Raji (cell line): ENCODE data around the gene GATAD1.
"Not testable (repeated sequence)": the region's sequence is repeated elsewhere in the genome, so short reads cannot be mapped to it uniquely, and the experiment has no call there.

Experiments
- POLR2A ChIP-seq: IDR thresholded peaks from 2 replicates; pipeline ENCODE4 v1.6.1; 2011; ENCODE audit warnings: low read depth, low read length, control low read depth; ENCODE audit not compliant: insufficient read depth

GATAD1 gene

DNA sequence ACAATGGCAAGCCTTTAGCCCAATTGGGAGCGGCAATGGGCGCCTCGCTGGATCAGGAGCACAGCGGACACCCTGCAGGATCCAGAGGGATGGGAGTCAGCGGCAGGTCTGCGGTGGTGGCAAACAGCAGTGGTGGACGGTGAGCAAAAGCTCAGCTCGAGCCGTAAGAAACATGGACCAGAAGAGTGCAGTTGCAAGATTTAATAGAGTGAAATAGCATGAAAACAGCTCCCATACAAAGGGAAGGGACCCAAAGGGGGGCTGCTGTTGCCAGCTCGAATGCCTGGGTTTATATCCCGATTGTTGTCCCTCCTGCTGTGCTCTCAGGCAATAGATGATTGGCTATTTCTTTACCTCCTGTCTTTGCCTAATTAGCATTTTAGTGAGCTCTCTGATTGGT lies 30.4 kb downstream of the GATAD1 start, which contains the start of gene ERVW-1:
ERVW-1 (minus strand) TSS at position 266 of the 400 bp plus-strand sequence. CDS start 7,565 bp downstream, outside the sequence.
- not testable (repeated sequence) for TF ChIP-seq POLR2A

DNA sequence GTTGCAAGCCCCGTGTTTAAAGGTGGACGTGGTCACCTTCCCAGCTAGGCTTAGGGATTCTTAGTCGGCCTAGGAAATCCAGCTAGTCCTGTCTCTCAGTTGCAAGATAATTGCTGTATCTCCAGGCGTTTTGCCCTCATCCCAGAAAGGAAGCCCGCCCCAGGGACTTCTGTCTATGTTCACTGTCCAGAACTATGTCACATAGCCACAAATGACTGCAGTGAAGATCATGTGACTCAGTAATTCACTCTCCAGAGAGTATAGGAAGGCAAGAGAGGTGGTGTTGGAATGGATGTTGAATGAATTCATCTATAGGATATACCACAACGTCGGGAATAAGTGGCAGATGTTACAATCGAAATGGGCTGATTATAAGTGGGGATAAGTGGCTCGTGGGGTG lies 30.8 kb downstream of the GATAD1 start:
- no peak for TF ChIP-seq POLR2A

DNA sequence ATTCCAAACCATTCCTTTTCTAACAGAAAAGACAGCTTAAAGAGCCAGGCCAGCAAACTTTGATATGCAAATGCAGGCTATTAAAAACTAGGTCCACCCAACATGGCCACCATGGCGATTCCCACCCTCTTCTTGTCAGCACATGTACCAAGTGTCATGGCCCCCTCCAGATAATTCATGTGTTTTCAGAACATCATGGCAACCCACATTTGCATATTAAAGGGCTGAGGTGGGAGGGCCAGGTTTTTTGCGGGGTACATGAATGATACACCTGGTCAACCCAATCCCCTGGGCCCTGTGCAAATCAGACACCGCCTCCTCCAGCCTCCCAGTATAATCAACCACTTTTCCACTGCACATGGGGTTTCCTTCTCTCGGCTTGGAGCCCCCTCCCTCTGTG lies 31.4 kb downstream of the GATAD1 start:
- no peak for TF ChIP-seq POLR2A

DNA sequence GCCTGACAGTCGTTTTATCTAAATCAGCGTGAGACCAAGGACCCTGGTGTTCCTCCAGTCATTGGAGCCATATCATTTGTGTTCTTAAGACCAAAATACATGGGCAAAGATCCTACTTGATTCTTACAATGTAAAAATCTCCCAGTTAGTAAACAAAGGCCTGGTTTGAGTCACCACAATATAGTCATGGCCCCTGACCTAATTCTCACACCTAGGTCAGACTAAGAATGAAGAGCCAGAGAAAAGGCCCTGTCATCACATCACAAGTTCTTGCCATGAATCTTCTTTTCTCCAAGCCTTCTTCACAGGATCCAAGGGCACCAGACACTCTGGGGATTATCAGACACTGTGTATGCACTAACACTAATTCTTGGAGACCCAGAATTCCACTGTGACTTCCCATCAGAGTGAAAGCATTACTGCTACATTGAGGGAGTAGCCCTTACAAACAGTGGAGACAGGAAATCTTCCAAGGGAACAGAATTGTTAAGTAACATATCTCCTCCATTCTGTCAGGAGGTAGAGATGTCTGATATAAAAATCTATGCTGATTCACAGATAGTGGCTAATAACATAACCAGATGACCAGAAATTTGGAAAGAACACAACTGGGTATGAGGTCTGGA lies 38.1 kb downstream of the GATAD1 start:
- TF ChIP-seq POLR2A, result no peak

DNA sequence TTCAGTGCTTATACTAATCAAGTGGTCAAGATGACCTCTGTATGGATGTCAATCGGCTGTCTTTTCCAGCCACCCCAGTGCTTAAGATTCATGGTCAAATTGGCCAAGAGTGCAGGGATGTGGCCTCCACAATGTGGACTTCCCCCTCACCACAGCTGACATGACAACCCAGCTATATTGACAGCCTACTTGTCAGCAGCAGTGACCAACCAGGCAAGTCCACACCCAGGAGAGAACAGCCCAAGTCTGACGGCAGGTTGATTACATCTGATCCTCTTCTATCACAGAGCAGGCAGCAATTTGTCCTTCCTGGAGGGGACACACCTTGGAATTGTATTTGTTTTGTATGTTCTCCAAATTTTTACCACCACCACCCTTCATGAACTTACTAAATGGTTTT lies 38.7 kb downstream of the GATAD1 start:
- TF ChIP-seq POLR2A, result no peak

DNA sequence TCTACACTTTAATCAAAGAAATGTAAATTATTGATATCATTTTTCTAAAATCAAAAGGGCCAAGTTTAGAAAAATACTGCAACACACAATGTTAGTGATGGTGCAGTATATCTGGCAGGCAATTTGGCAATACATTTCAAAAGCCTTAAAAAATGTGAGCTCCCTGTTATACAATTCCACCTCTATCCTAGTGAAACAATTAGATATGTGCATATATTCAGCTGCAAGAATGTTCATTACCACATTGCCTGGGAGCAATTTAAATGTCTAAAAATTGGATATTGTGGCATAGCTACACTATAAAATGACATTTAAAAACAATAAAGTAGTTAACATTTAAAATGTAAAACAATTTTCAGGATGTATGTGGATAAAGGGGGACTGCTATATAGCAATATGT lies 40.5 kb downstream of the GATAD1 start:
- no peak for TF ChIP-seq POLR2A

DNA sequence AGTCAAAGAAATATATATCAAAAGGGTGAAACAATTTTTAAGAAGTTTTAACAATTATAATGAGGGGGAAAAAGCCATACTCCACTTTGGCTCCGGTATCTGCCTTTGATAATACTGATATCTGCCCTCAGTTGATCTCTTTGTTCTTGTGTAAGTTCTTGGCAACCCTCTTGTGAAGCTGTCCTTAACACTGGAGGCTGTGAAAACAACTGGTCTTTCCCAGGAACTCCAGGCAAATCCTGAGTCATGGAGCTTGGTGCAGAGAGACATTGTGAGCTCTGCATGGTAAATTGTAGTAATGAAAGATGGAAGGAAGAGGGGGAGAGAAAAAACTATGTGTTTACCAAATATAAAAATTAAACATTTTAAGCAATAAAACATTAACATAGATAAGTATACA lies 42.4 kb downstream of the GATAD1 start:
- TF ChIP-seq POLR2A, result no peak

DNA sequence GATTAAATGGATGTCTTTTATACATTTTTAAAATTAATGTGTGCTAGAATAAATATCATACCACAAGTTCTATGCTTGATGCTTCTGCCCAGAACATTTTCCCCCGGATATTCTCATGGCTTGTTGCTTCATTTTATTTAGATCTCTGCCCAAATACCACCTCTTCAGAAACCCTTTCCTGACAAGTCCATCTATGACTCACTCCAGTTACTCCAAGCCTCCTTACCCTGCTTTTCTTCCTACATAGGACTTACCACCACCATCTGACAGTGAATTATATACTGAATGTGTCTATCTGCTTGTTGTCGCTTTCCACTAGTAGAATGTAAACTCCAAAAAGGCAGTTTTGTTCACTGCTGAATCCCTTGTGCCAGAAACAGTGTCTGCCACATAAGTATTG lies 49.6 kb downstream of the GATAD1 start:
- TF ChIP-seq POLR2A, result no peak

DNA sequence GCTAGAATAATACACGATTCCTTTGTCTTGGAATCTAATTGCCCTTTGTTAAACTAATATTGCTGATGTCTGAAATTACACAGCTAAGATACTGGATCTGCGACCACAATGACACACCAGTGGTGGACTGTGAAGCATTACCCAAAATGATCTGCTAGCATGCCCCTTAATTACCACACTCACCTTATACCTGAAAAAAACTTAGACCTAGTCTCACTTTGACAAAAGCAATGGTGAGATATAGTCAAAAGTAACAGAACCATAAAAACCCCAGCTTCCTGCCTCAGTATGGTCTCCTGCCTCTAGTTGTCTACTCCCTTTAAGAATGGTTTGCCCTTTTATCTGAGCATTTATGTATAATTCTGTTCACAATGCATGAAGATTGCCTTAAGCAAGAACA lies 51.3 kb downstream of the GATAD1 start:
- TF ChIP-seq POLR2A, result no peak

DNA sequence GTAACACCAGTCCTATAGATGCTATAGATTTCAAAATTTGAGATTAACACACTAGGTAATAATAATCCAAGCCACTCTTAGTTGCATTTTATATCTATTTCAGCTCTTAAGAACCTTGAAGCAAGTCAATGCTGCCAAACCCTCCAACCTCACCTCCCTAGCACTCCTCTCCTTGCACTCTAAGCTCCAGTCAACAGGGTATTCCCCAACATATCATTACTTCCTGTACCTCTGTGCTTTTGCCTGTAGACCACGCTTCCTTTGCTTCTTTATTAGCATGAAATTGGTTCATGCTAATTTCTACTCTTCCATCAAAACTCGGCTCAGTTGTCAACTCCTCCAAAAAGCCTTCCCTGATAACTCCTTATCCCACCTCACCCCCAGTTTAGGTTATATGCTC lies 56.5 kb downstream of the GATAD1 start:
- TF ChIP-seq POLR2A, result no peak

DNA sequence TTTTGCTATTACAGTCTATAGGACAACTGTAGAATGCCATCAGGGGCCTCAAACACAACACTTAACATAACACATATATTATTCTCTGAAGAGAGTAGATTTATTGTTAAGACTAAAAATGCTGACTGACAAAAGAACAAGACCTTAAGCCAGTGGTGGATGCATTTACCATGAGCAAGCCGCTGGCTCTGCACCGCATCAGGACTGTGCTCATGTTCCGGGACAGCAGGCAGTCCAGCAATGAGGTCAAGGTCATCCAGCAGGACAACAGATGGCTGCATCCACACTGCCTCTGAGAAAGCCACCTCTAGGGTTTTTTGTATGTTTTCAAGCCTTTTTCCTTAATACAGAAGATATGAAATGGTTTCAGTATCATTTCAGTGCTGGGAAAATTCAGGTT lies 57.3 kb downstream of the GATAD1 start:
- TF ChIP-seq POLR2A, result no peak

DNA sequence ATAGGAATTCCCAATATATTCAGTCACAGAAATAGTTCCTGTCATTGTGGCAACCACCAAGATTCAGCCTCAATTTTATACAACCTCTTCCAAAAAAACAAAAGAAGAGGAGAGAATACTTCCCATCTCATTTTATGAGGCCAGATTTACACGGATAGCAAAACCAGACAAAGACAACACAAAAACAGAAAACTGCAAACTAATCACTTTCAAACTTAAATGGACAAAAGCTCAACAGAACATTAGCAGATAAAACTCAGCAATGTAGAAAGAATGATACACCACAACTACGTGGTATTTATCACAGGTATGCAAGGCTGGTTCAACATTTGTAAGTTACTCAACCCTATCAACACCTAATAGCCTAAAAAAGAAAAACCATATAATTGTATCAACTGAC lies 59.1 kb downstream of the GATAD1 start:
- no peak for TF ChIP-seq POLR2A

DNA sequence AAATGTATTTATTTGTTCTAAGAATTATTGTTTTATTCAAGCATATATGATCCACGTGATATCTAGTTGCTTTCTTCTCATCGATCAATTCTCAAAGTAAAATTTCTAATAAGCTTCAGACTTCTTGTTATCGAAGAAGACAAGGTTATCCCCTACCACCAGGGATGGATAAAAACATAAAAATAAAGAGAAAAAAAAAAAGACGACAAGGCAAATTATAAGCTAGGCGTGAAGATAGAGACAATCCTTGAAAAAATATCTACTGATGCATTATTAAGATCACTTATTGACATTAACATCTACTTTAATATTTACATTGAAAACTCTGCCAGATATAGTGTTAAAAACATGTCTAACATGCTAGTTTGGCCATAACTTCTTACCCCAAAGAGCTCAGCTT lies 61.7 kb downstream of the GATAD1 start:
- no peak for TF ChIP-seq POLR2A
